Cardiac atrium fibroblast (primary cell): ENCODE results near the gene COPS8. TPM values are rescaled to one million over a fixed set of nuclear protein-coding genes. Genes with fewer than 3 reads are reported as not detected.

Experiments used
- total RNA-seq: library from RNA; depleted of rRNA; stranded (reverse); fragments of >200 nt; gene quantifications from 2 replicates; pipeline ENCODE4 v1.2.3, GENCODE V29; 2015

COPS8 gene
- 201 and 294 TPM in 2 replicates for total RNA-seq

GRCh38 chr2:237085248-237086221, at the start of gene COPS8:
Gene COPS8 (plus strand): TSS chr2:237085889. CDS start chr2:237085965, 76 bp downstream.

